ENCODE results near the gene ST3GAL4.
A peak's percentile ranks its signal among the peaks of the same experiment; 100 is the strongest.
"Not testable (repeated sequence)": the region's sequence is repeated elsewhere in the genome, so short reads cannot be mapped to it uniquely, and the experiment has no call there.

Gene ST3GAL4

GRCh38 chr11:126368336-126369119 lies 13.0 kb downstream of the ST3GAL4 start:
- not testable (repeated sequence) for H3K36me3 ChIP-seq (ENCODE audit: control insufficient read depth, insufficient read depth, low read length, severe bottlenecking); H3K27me3 ChIP-seq (replicated peaks; ENCODE audit: control insufficient read depth, insufficient read depth, low read length); H3K4me3 ChIP-seq (ENCODE audit: low read length); H3K4me1 ChIP-seq (ENCODE audit: control insufficient read depth, insufficient read depth, low read length); DNase-seq (ENCODE audit: low read depth); H3K9ac ChIP-seq (ENCODE audit: low read length); H3K9me3 ChIP-seq (ENCODE audit: control insufficient read depth, low read length)

- peaks cover 6% of the 10 kb centered on the region for H3K4me1 ChIP-seq (ENCODE audit: control insufficient read depth, insufficient read depth, low read length)
- H3K27me3 ChIP-seq (replicated peaks; ENCODE audit: control insufficient read depth, insufficient read depth, low read length) = no peaks in the 10 kb centered on the region
- H3K9me3 ChIP-seq (ENCODE audit: control insufficient read depth, low read length) = no peaks in the 10 kb centered on the region
- no peak overlapping the region for H3K9ac ChIP-seq (ENCODE audit: low read length)
- H3K36me3 ChIP-seq (ENCODE audit: control insufficient read depth, insufficient read depth, low read length, severe bottlenecking) = no peaks in the 10 kb centered on the region
- no peak for DNase-seq (ENCODE audit: low read depth)
- H3K4me3 ChIP-seq (ENCODE audit: low read length) = no peak overlapping the region
Observed at GRCh38 chr11:126370016-126370415, 14.5 kb downstream of the ST3GAL4 start.

DNA sequence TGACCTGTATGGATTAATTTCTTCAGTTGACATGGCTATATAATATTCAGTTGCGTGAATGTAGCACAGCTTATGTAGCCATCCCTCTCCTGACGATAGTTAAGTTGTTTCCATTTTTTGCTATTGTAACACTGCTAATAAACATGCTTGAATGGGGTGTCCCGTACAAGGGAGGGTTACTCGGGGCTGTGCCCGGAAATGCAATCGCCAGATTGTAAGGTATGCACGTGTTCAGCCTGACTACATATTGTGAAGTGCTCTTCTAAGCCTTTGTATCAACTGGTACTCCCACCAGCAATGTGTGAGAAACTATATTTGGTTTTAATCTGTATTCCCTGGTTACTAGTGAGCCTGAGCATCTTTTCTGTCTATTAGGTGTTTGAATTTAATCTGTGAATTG lies 16.1 kb downstream of the ST3GAL4 start:
- Histone ChIP-seq H3K4me3 (ENCODE audit: low read length) (no peak overlapping the region), H3K36me3 (ENCODE audit: control insufficient read depth, insufficient read depth, low read length, severe bottlenecking) (no peaks in the 10 kb centered on the region), H3K9me3 (ENCODE audit: control insufficient read depth, low read length) (no peaks in the 10 kb centered on the region), H3K27me3 (replicated peaks; ENCODE audit: control insufficient read depth, insufficient read depth, low read length) (no peaks in the 10 kb centered on the region), H3K9ac (ENCODE audit: low read length) (no peak overlapping the region), H3K4me1 (ENCODE audit: control insufficient read depth, insufficient read depth, low read length) (peaks cover 6% of the 10 kb centered on the region)
- no peak for DNase-seq (ENCODE audit: low read depth)

DNA sequence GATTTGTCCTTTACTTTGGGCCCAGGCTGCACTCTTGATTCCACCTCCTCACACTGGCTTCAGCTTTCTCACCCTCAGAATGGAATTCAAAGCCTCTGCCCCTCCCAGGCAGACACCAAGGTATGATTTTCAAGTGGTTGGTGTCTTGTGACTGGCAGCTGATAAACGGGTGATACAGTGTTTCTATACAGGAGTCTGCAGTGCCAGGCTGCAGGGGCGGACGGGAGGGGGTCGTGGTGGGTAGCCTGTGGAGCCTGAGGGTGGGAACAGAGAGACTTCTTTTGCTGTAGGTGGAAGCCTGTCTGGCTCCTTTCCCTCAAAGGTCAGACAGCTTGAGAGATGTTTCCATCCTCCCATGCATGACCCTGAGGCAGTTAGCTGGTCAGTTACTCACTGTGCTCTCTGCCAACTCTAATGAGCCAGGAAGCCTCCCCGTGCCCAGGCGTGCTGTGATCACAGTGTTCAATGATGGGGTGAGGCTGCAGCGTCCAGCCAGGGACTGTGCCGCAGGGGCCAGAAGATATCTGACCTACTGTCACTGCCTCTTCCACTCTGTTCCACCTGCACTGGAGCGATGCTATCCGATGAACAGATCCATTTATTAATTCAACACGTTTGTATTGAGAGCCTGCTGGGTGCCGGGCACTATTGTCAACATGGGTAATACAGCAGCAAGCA lies 18.0 kb downstream of the ST3GAL4 start:
- H3K4me1 ChIP-seq (ENCODE audit: control insufficient read depth, insufficient read depth, low read length); DNase-seq (ENCODE audit: low read depth); H3K27me3 ChIP-seq (replicated peaks; ENCODE audit: control insufficient read depth, insufficient read depth, low read length); H3K9me3 ChIP-seq (ENCODE audit: control insufficient read depth, low read length); H3K9ac ChIP-seq (ENCODE audit: low read length); H3K4me3 ChIP-seq (ENCODE audit: low read length); H3K36me3 ChIP-seq (ENCODE audit: control insufficient read depth, insufficient read depth, low read length, severe bottlenecking): not testable (repeated sequence)

DNA sequence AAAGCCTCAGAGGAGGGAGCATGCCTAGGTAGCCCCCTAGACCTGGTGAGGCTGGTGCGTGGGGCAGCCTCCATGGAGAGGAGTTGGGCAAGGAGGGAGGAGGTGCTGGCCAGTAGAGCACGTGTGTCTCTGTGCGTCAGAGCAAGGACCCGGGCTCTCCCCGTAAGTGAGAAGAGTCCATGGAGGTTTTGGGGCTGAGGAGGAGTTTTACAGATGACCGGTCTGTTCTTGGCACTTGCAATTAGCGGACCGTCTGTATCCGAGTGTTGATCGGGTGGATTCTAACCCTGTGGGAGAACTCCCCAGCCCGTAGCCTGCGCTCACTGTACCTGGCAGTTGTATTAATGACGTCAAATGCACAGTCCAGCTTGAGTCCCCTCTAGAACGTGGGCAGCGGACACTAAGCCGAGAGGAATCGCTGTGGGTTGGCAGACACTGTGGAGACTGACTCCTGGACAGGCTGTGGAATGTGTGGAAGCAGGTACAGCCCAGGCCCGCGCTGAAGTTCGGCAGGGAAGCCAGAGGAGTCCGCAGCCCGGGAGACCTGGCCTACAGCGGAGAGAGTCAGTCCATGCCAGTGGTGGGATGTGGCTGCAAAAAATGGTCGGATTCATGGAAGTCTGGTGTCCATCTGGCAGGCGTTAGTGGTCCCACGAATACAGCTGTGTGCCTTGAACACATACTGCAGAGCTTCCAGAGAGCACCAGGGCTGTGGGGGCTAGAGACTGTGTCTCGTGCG lies 19.2 kb downstream of the ST3GAL4 start:
- not testable (repeated sequence) for H3K4me1 ChIP-seq (ENCODE audit: control insufficient read depth, insufficient read depth, low read length); H3K27me3 ChIP-seq (replicated peaks; ENCODE audit: control insufficient read depth, insufficient read depth, low read length); H3K9ac ChIP-seq (ENCODE audit: low read length); H3K36me3 ChIP-seq (ENCODE audit: control insufficient read depth, insufficient read depth, low read length, severe bottlenecking); H3K4me3 ChIP-seq (ENCODE audit: low read length); H3K9me3 ChIP-seq (ENCODE audit: control insufficient read depth, low read length); DNase-seq (ENCODE audit: low read depth)

GRCh38 chr11:126375726-126376125 lies 20.2 kb downstream of the ST3GAL4 start:
- DNase-seq (ENCODE audit: low read depth) = peak; percentile 75
- Histone ChIP-seq H3K9me3 (ENCODE audit: control insufficient read depth, low read length) (no peaks in the 10 kb centered on the region), H3K27me3 (replicated peaks; ENCODE audit: control insufficient read depth, insufficient read depth, low read length) (no peaks in the 10 kb centered on the region), H3K36me3 (ENCODE audit: control insufficient read depth, insufficient read depth, low read length, severe bottlenecking) (peaks cover 3% of the 10 kb centered on the region), H3K4me3 (ENCODE audit: low read length) (no peak overlapping the region), H3K4me1 (ENCODE audit: control insufficient read depth, insufficient read depth, low read length) (peaks cover 4% of the 10 kb centered on the region), H3K9ac (ENCODE audit: low read length) (no peak overlapping the region)

DNA sequence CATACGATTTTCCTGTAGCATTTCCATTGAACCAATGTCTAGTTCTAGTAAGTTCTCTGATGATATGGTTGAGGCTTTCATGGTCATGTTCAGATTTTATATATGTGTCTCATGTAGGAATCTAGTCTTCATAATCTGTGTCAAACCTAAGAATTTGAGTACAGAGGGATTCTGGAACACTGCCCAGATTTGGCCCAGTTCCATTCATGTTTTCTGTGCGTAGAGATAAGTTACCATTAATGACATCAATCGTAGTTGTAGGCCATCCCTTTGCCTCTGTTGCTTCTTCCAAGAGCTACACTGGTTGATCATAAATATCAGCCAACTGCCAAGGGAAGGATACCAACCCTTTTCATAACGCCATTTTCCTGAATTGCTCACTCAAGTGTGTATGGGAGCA lies 23.3 kb downstream of the ST3GAL4 start:
- H3K4me3 ChIP-seq (ENCODE audit: low read length) = no peak overlapping the region
- no peak overlapping the region for H3K9ac ChIP-seq (ENCODE audit: low read length)
- H3K4me1 ChIP-seq (ENCODE audit: control insufficient read depth, insufficient read depth, low read length) = peaks cover 4% of the 10 kb centered on the region
- no peaks in the 10 kb centered on the region for H3K27me3 ChIP-seq (replicated peaks; ENCODE audit: control insufficient read depth, insufficient read depth, low read length)
- no peak for DNase-seq (ENCODE audit: low read depth)
- peaks cover 5% of the 10 kb centered on the region for H3K36me3 ChIP-seq (ENCODE audit: control insufficient read depth, insufficient read depth, low read length, severe bottlenecking)
- H3K9me3 ChIP-seq (ENCODE audit: control insufficient read depth, low read length) = no peaks in the 10 kb centered on the region

DNA sequence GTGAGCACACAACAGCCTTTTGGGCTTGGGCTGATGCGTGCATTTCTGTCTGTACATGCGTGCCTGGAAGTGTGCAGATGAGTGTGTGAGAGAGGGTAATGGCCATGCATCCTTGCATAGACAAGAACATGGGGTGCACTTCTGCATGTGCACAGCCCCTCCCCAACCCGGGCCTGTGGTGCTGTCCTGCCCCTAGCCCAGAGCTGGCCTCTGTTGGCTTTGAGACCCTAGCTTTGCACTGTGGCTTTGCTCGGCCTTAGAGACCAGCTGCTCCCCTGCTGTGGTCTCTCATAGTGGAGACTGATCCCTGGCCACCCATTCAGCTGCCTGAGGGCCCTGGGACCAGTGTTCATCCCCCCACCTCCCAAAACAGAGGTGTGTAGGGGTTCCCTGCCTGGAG lies 25.4 kb downstream of the ST3GAL4 start:
- no peaks in the 10 kb centered on the region for H3K9me3 ChIP-seq (ENCODE audit: control insufficient read depth, low read length)
- peaks cover 5% of the 10 kb centered on the region for H3K36me3 ChIP-seq (ENCODE audit: control insufficient read depth, insufficient read depth, low read length, severe bottlenecking)
- H3K27me3 ChIP-seq (replicated peaks; ENCODE audit: control insufficient read depth, insufficient read depth, low read length) = no peaks in the 10 kb centered on the region
- DNase-seq (ENCODE audit: low read depth) = no peak
- no peak overlapping the region for H3K9ac ChIP-seq (ENCODE audit: low read length)
- H3K4me3 ChIP-seq (ENCODE audit: low read length) = no peak overlapping the region
- peaks cover 4% of the 10 kb centered on the region for H3K4me1 ChIP-seq (ENCODE audit: control insufficient read depth, insufficient read depth, low read length)

DNA sequence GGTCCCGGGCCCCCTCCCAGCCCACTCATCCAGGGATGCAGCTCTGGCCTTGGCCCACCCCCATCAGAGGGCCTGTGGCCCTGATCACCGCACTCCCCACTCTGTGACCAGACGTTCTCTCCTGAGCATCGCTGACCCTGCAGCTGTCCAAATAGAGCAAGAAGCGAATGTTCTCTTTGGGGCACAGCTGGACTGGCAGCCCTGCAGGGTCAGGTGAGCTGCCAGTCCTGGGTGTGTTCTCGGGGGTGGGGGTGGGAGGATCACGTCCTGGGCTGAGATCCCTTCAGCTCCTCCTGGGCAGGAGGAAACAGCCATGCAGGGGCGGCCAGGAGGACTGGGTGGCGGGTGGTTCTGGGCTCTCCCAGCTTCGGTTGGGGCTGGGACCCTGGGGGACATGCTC lies 26.5 kb downstream of the ST3GAL4 start:
- H3K4me3 ChIP-seq (ENCODE audit: low read length); H3K36me3 ChIP-seq (ENCODE audit: control insufficient read depth, insufficient read depth, low read length, severe bottlenecking); H3K4me1 ChIP-seq (ENCODE audit: control insufficient read depth, insufficient read depth, low read length); DNase-seq (ENCODE audit: low read depth); H3K27me3 ChIP-seq (replicated peaks; ENCODE audit: control insufficient read depth, insufficient read depth, low read length); H3K9me3 ChIP-seq (ENCODE audit: control insufficient read depth, low read length); H3K9ac ChIP-seq (ENCODE audit: low read length): not testable (repeated sequence)

DNA sequence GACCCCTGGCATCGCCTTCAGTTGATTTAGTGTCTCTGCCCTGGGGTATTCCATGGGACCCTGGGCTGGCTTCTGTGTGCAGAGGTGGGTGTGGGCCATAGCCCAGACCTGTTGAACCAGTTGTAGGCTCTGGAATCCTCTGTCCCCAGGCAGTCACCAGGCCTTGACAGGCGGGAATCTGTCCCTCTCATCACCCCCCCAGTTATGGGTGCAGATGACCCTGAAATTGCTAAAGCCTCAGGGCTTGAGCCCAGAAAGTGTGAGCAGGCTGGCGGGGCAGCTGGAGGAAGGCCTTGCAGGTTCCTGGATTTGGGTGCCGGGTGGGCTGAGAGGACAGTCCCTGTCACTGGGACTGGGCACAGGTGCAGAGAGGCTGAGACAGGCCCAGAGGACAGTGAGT lies 27.2 kb downstream of the ST3GAL4 start:
- H3K9ac ChIP-seq (ENCODE audit: low read length); H3K4me1 ChIP-seq (ENCODE audit: control insufficient read depth, insufficient read depth, low read length); H3K4me3 ChIP-seq (ENCODE audit: low read length); DNase-seq (ENCODE audit: low read depth); H3K36me3 ChIP-seq (ENCODE audit: control insufficient read depth, insufficient read depth, low read length, severe bottlenecking); H3K9me3 ChIP-seq (ENCODE audit: control insufficient read depth, low read length); H3K27me3 ChIP-seq (replicated peaks; ENCODE audit: control insufficient read depth, insufficient read depth, low read length): not testable (repeated sequence)
